K562 (cell line): ENCODE results near the gene ZNF672. TPM values are rescaled to one million over a fixed set of nuclear protein-coding genes. Genes with fewer than 3 reads are reported as not detected.

Experiments
- ATAC-seq: fragments of 200-7000 bp; cut with Tn5 transposase; 3 replicates; pipeline ENCODE4 v1.9.1; 2020; ENCODE audit warnings: moderate library complexity
- BruUV-seq: library from RNA; stranded (reverse); fragments of 400-500 nt; replicated peaks from 2 replicates; lab custom pipeline; 2021; lab: Mats Ljungman, UMichigan
- CTCF ChIA-PET: fragments of 300-600 bp; formaldehyde crosslinking; extraction: SDS; loops from one replicate; lab custom pipeline; 2021; ENCODE audit warnings: low intra/inter-chr PET ratio; lab: Yijun Ruan, JAX
- POLR2A ChIA-PET: fragments of 300-600, 350-650 bp; sonication (Branson Sonifier 250); formaldehyde crosslinking; extraction: SDS; loops from one replicate; lab custom pipeline; 2021; ENCODE audit warnings: antibody characterized with exemption, inconsistent platforms; lab: Yijun Ruan, JAX
- DNase-seq, 4 experiments: peaks; one replicate each; pipeline versions ENCODE4 v3.0.0 to v3.0.0-alpha.2; 2011 to 2018; ENCODE audit warnings: low spot score in 3 of 4, mixed read lengths in 3 of 4; ENCODE audit errors: extremely low read depth in 1 of 4
- FAIRE-seq: peaks from 2 replicates; lab custom pipeline; 2011; peaks lifted over from hg19 to GRCh38; lab: Jason Lieb, UNC
- H2AFZ ChIP-seq: 2 replicates; pipeline ENCODE4 v1.6.0; 2011; ENCODE audit warnings: low read depth, low read length, control low read depth, inconsistent platforms
- H3K27ac ChIP-seq: fragments of 200-600 bp; 3 replicates; pipeline ENCODE4 v1.8.0; 2011; ENCODE audit warnings: low read depth, mild to moderate bottlenecking, control low read depth, inconsistent platforms, low read length, moderate library complexity, mixed read lengths; ENCODE audit errors: extremely low read depth
- H3K27me3 ChIP-seq, 2 experiments: fragments of 300-600 bp in 1 of 2; 2 replicates in 1 of 2; 3 replicates in 1 of 2; pipeline versions ENCODE4 v1.6.0 to v1.8.0; 2011; ENCODE audit warnings: inconsistent platforms in 2 of 2, low read length in 2 of 2, mild to moderate bottlenecking in 1 of 2, mixed read lengths in 1 of 2, moderate library complexity in 1 of 2; ENCODE audit not compliant: control insufficient read depth in 2 of 2, insufficient read depth in 2 of 2
- H3K36me3 ChIP-seq: fragments of 300-600 bp; 3 replicates; pipeline ENCODE4 v1.8.0; 2011; ENCODE audit warnings: mild to moderate bottlenecking, low read length, inconsistent platforms; ENCODE audit not compliant: control insufficient read depth, insufficient read depth
- H3K4me1 ChIP-seq, 2 experiments: fragments of 200-600 bp in 1 of 2; replicated peaks in 1 of 2; 2 replicates in 1 of 2; 3 replicates in 1 of 2; pipeline versions ENCODE4 v1.5.1 to v1.8.0; 2011; ENCODE audit warnings: inconsistent platforms in 2 of 2, low read length in 2 of 2, mild to moderate bottlenecking in 1 of 2, mixed read lengths in 1 of 2, moderate library complexity in 1 of 2; ENCODE audit not compliant: control insufficient read depth in 2 of 2, insufficient read depth in 2 of 2
- H3K4me2 ChIP-seq: 2 replicates; pipeline ENCODE4 v1.6.1; 2011; ENCODE audit warnings: low read length, control low read depth, inconsistent platforms, mixed read lengths; ENCODE audit not compliant: insufficient read depth
- H3K4me3 ChIP-seq: fragments of 200-600 bp; sonication (generic), shearing (Covaris generic); 2 replicates; pipeline ENCODE4 v1.5.1; 2016; ENCODE audit warnings: control low read depth, inconsistent platforms
- H3K79me2 ChIP-seq: fragments of 200-600 bp; 3 replicates; pipeline ENCODE4 v1.8.0; 2011; ENCODE audit warnings: low read length, inconsistent platforms; ENCODE audit not compliant: control insufficient read depth, insufficient read depth
- H3K9ac ChIP-seq, 2 experiments: 2 replicates each; pipeline versions ENCODE4 v1.6.0 to v1.6.1; 2011; ENCODE audit warnings: low read depth in 2 of 2, low read length in 2 of 2, control low read depth in 1 of 2, inconsistent platforms in 1 of 2, mild to moderate bottlenecking in 1 of 2, mixed read lengths in 1 of 2; ENCODE audit not compliant: insufficient read depth in 1 of 2
- H3K9me1 ChIP-seq: one replicate; pipeline ENCODE4 v1.6.0; 2011; ENCODE audit warnings: inconsistent platforms, mild to moderate bottlenecking, low read length, moderate library complexity; ENCODE audit not compliant: control insufficient read depth, insufficient read depth
- H3K9me3 ChIP-seq: replicated peaks from 2 replicates; pipeline ENCODE4 v1.5.1; 2011; ENCODE audit warnings: low read depth, low read length, inconsistent platforms; ENCODE audit not compliant: control insufficient read depth, insufficient read depth
- H4K20me1 ChIP-seq: replicated peaks from 2 replicates; pipeline ENCODE4 v1.6.1; 2011; ENCODE audit warnings: low read length, inconsistent platforms, mixed read lengths; ENCODE audit not compliant: control insufficient read depth, insufficient read depth
- CBFA2T3 ChIP-seq: fragments of 450-650 bp; IDR thresholded peaks from 2 replicates; pipeline ENCODE4 v1.6.1; 2017
- DDX20 ChIP-seq: fragments of 450-650 bp; IDR thresholded peaks from 2 replicates; pipeline ENCODE4 v1.6.1; 2016; ENCODE audit warnings: missing genetic modification characterization, low read depth, mild to moderate bottlenecking, missing compliant biosample characterization, moderate library complexity
- DLX4 ChIP-seq: fragments of 250-450 bp; sonication (Bioruptor Pico); IDR thresholded peaks from 2 replicates; pipeline ENCODE4 v1.6.1; 2021; ENCODE audit warnings: mild to moderate bottlenecking
- EP300 ChIP-seq: IDR thresholded peaks from 2 replicates; pipeline ENCODE4 v1.6.1; 2012; ENCODE audit warnings: low read length, improper control_type of control experiment
- GATAD2B ChIP-seq: fragments of 450-650 bp; IDR thresholded peaks from 2 replicates; pipeline ENCODE4 v1.6.1; 2017; ENCODE audit warnings: mild to moderate bottlenecking, borderline replicate concordance
- IFI16 ChIP-seq: fragments of 250-450 bp; sonication (Bioruptor Pico); IDR thresholded peaks from 2 replicates; pipeline ENCODE4 v2.1.2; 2022; ENCODE audit warnings: mild to moderate bottlenecking, inconsistent platforms
- MNT ChIP-seq, 2 experiments: fragments of 450-650 bp; conservative IDR thresholded peaks; 2 replicates each; pipeline ENCODE4 v1.6.1; 2017; ENCODE audit warnings: mild to moderate bottlenecking in 2 of 2, moderate library complexity in 2 of 2
- NCOR1 ChIP-seq: fragments of 450-650 bp; IDR thresholded peaks from 2 replicates; pipeline ENCODE4 v1.6.1; 2016; ENCODE audit warnings: mild to moderate bottlenecking, moderate library complexity
- PHTF2 ChIP-seq: fragments of 250-450 bp; sonication (Bioruptor Pico); IDR thresholded peaks from 2 replicates; pipeline ENCODE4 v1.5.0; 2021; ENCODE audit warnings: mild to moderate bottlenecking
- SMAD4 ChIP-seq: fragments of 250-450 bp; sonication (Bioruptor Pico); conservative IDR thresholded peaks from 2 replicates; pipeline ENCODE4 v1.8.0; 2021; ENCODE audit warnings: inconsistent platforms, mild to moderate bottlenecking, moderate library complexity
- SRSF9 ChIP-seq: fragments of 200-400 bp; formaldehyde crosslinking; IDR thresholded peaks from 2 replicates; pipeline ENCODE4 v1.6.1; 2017; ENCODE audit warnings: low read depth, low read length, borderline replicate concordance
- ZC3H4 ChIP-seq: sonication (generic); formaldehyde crosslinking; IDR thresholded peaks from 2 replicates; pipeline ENCODE4 v1.9.0; 2021; ENCODE audit warnings: missing genetic modification reagents, borderline replicate concordance
- ZNF143 ChIP-seq: sonication (generic); formaldehyde crosslinking; IDR thresholded peaks from 2 replicates; pipeline ENCODE4 v1.9.0; 2022; ENCODE audit warnings: mild to moderate bottlenecking, missing genetic modification reagents
- ZNF316 ChIP-seq: fragments of 450-650 bp; IDR thresholded peaks from 2 replicates; pipeline ENCODE4 v1.6.1; 2016
- WGBS: fragments of 100-300 bp; shearing (Covaris generic); methylation state at CpG from one replicate; pipeline ENCODE4 v1.1.6; 2016; ENCODE audit warnings: low coverage, mixed read lengths; ENCODE audit not compliant: insufficient coverage; ENCODE audit errors: missing lambda C conversion rate; 5-methylcytosine and 5-hydroxymethylcytosine counted together
- in situ Hi-C: fragments of 300-500 bp; cut with MboI; formaldehyde crosslinking; loops from 4 replicates; pipeline ENCODE4 v1.15.0; 2018; ENCODE audit warnings: inconsistent platforms, mixed read lengths
- intact Hi-C: fragments of 100-400 bp; cut with micrococcal nuclease; formaldehyde crosslinking; loops from 2 replicates; pipeline ENCODE4 v1.14.2; 2022
- polyA plus RNA-seq, 8 experiments: library from polyadenylated mRNA; depleted of rRNA in 4 of 8; stranded (reverse) in 5 of 8; unstranded in 3 of 8; fragments of >200 nt; fragmentation: Nextera tagmentation in 2 of 8; fragmentation: Illumina TruSeq in 1 of 8; extraction: Ambion mirVana in 2 of 8; extraction: Trizol in 1 of 8; gene quantifications; 2 replicates each; pipeline versions ENCODE4 v1.2.1 to v1.2.3, GENCODE V29; 2011 to 2014; ENCODE audit warnings: inconsistent platforms in 1 of 8, missing spikeins in 1 of 8
- total RNA-seq, 7 experiments: library from RNA; depleted of rRNA in 6 of 7; stranded (reverse); fragments of >200 nt in 6 of 7; fragmentation: Illumina TruSeq in 2 of 7; extraction: Trizol in 2 of 7; gene quantifications; 2 replicates each; pipeline versions ENCODE4 v1.2.1 to v1.2.3, GENCODE V29; 2011 to 2021; ENCODE audit warnings: low replicate concordance in 1 of 7
- TF ChIP-seq, protein P1 (sequence below), 3 experiments: fragments of 200-800 bp in 1 of 3; sonication (Bioruptor generic) in 1 of 3; sonication (generic) in 1 of 3; formaldehyde crosslinking in 1 of 3; IDR thresholded peaks; 2 replicates each; pipeline versions ENCODE4 v1.6.1 to v1.8.0; 2016 to 2022; ENCODE audit warnings: mild to moderate bottlenecking in 2 of 3, missing compliant biosample characterization in 2 of 3, missing genetic modification characterization in 2 of 3, missing genetic modification reagents in 1 of 3
- TF ChIP-seq, protein P2 (sequence below): IDR thresholded peaks from 2 replicates; pipeline ENCODE4 v1.6.1; 2012; ENCODE audit warnings: low read depth, low read length, improper control_type of control experiment, borderline replicate concordance

ZNF672 gene
- total and polyA plus RNA-seq, 9 of the 15 experiments (the other 6 are each of a cell fraction or from before 2014, with no cell fraction given), result 1.9 to 57.9 (median 24.1) TPM

DNA sequence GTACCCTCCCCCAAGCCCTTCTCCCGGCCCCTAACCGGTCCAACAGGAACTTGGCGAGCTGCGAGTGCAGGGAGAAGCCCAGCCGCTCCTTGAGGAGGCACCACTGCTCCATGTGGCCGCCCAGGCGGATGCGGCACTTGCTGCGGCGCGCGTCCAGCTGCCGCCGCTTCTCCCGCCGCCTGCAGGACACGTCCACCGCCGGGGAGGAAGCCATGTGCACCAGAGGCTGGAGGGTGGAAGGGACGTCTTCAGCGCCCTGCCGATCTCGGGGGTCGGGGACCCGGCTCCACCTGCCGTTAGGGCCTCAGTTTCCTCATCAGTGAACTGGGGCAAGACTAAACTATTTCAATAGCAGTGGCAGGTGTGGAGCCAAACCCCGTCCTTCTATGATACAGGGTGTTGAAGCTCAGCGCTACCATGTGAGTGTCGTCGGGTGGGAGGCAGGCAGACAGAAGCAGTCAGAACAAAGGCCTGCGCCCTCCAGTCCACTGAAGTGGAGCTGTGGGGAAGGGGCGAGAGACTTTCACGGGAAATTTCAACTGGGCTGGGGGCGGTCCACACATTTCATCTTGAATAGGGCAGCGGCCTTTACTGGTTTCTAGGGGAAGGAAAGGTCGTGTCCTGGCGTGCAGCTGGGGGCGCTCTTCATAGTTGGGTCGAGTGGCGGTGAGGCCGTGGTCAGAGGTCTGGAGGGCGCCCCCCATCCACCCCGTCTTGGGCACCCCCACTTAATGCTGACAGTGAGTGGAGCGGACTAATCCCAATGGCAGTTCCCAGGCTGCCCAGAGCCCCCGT lies 20.3 kb downstream of the ZNF672 start:
- DNase-seq (peak; percentile 69 to 87 (median 72)), ATAC-seq (peak; percentile 76), FAIRE-seq (peak; percentile 51)
- Histone ChIP-seq H3K9me3 (no peaks in the 10 kb centered on the region), H3K4me1 (peaks cover 42 to 44% of the 10 kb centered on the region in 2 experiments), H4K20me1 (no peaks in the 10 kb centered on the region), H3K9ac (peak overlapping the region; percentile 93 to 97), H3K9me1 (peaks cover 3% of the 10 kb centered on the region), H3K79me2 (peaks cover 57% of the 10 kb centered on the region), H3K4me3 (peak overlapping the region; percentile 66), H3K27ac (peak overlapping the region; percentile 99), H3K36me3 (peaks cover 42% of the 10 kb centered on the region), H2AFZ (peak overlapping the region; percentile 66), H3K27me3 (no peaks in the 10 kb centered on the region), H3K4me2 (peak overlapping the region; percentile 100)
- in situ Hi-C loops (no loop called here), intact Hi-C loops (loop anchor here (1.0 to 2.0 kb wide), 3 partner anchors 20 to 48 kb away; partner anchors contain the start of genes PGBD2 and ZNF672)
- 2% methylated on average over 37 of the region's 45 CpGs for WGBS
- CTCF ChIA-PET, result interaction anchor here (1.4 to 2.8 kb wide), 4 partner anchors 20 to 66 kb away, joined by 3 to 12 read pairs (median 10); no protein-coding TSS in a partner anchor
- BruUV-seq, result no TSS peak
- POLR2A ChIA-PET, result interaction anchor here (0.7 to 7.2 kb wide), 12 partner anchors 9 to 1534 kb away, joined by 3 to 71 read pairs (median 5); partner anchors contain the start of genes PGBD2, SH3BP5L and ZNF672
- TF ChIP-seq DDX20 (tag) (no peak), PHTF2 (CRISPR knock-in tag) (no peak), EP300 (no peak), ZNF316 (no peak), ZC3H4 (CRISPR knock-in tag) (no peak), GATAD2B (0 out of 2 replicates have a peak, but pooled peaks have one; percentile 36), DLX4 (CRISPR knock-in tag) (no peak), MNT (conservative IDR thresholded peaks at IDR 0.05) (peak; percentile 74 to 86), CBFA2T3 (no peak), IFI16 (CRISPR knock-in tag) (no peak), SRSF9 (no peak), SMAD4 (CRISPR knock-in tag) (peak; percentile 66; the same call in 1 of the 2 replicates), NCOR1 (no peak; the same call in 1 of the 2 replicates), ZNF143 (no peak)
- TF ChIP-seq, protein P1, sequence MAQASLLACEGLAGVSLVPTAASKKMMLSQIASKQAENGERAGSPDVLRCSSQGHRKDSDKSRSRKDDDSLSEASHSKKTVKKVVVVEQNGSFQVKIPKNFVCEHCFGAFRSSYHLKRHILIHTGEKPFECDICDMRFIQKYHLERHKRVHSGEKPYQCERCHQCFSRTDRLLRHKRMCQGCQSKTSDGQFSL (CRISPR knock-in tag; IDR thresholded peaks at IDR 0.05), result peak; percentile 63
- TF ChIP-seq, protein P1 (tag; IDR thresholded peaks at IDR 0.05), result peak in 1 of 2 experiments; percentile 90; a peak in 2 of 4 replicates
- TF ChIP-seq, protein P2, sequence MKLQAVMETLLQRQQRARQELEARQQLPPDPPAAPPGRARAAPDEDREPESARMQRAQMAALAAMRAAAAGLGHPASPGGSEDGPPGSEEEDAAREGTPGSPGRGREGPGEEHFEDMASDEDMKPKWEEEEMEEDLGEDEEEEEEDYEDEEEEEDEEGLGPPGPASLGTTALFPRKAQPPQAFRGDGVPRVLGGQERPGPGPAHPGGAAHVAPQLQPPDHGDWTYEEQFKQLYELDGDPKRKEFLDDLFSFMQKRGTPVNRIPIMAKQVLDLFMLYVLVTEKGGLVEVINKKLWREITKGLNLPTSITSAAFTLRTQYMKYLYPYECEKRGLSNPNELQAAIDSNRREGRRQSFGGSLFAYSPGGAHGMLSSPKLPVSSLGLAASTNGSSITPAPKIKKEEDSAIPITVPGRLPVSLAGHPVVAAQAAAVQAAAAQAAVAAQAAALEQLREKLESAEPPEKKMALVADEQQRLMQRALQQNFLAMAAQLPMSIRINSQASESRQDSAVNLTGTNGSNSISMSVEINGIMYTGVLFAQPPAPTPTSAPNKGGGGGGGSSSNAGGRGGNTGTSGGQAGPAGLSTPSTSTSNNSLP, result no peak
